CD4-positive, alpha-beta T cell (primary cell): ENCODE data around the gene EXPH5. TPM values are rescaled to one million over a fixed set of nuclear protein-coding genes. Genes with fewer than 3 reads are reported as not detected.
A peak's percentile ranks its signal among the peaks of the same experiment; 100 is the strongest.

Source experiments
- ATAC-seq: fragments of 200-7000 bp; cut with Tn5 transposase; one replicate; pipeline ENCODE4 v1.10.0; 2022; ENCODE audit warnings: mild to moderate bottlenecking; ENCODE audit not compliant: poor library complexity
- CTCF ChIA-PET: fragments of 350-600 bp; sonication (Branson Sonifier 250); formaldehyde crosslinking; loops from one replicate; lab custom pipeline; 2021; ENCODE audit warnings: antibody characterized with exemption, inconsistent platforms; lab: Charles Lee
- POLR2A ChIA-PET: fragments of 350-600 bp; sonication (Branson Sonifier 250); formaldehyde crosslinking; loops from one replicate; lab custom pipeline; 2021; ENCODE audit warnings: antibody characterized with exemption, inconsistent platforms; lab: Charles Lee
- DNase-seq, 14 experiments: peaks; one replicate each; pipeline ENCODE4 v3.0.0-alpha.2; 2013 to 2020; ENCODE audit warnings: mixed read lengths in 2 of 14
- H3K27ac ChIP-seq, 2 donors: one replicate each; pipeline versions ENCODE4 v1.5.1 to v1.7.0; 2013; ENCODE audit warnings: low read length in 2 of 2, low read depth in 1 of 2, mild to moderate bottlenecking in 1 of 2
- H3K27me3 ChIP-seq, 2 experiments: 1 replicate in 1 of 2; 2 replicates in 1 of 2; pipeline versions ENCODE4 v1.6.1 to v1.7.0; 2013; ENCODE audit warnings: low read length in 2 of 2, control low read depth in 1 of 2, mild to moderate bottlenecking in 1 of 2, moderate library complexity in 1 of 2; ENCODE audit not compliant: insufficient read depth in 2 of 2, control insufficient read depth in 1 of 2
- H3K36me3 ChIP-seq: one replicate; pipeline ENCODE4 v1.6.1; 2013; ENCODE audit warnings: low read length, control low read depth; ENCODE audit not compliant: insufficient read depth
- H3K4me1 ChIP-seq: one replicate; pipeline ENCODE4 v1.6.1; 2013; ENCODE audit warnings: low read length, control low read depth; ENCODE audit not compliant: insufficient read depth
- H3K4me3 ChIP-seq: one replicate; pipeline ENCODE4 v1.5.1; 2013; ENCODE audit warnings: mild to moderate bottlenecking, low read length, moderate library complexity
- H3K9me3 ChIP-seq, 2 experiments: 1 replicate in 1 of 2; 2 replicates in 1 of 2; pipeline versions ENCODE4 v1.6.1 to v1.7.0; 2013; ENCODE audit warnings: low read length in 2 of 2, mild to moderate bottlenecking in 2 of 2, control low read depth in 1 of 2, moderate library complexity in 1 of 2; ENCODE audit not compliant: control insufficient read depth in 1 of 2, insufficient read depth in 1 of 2
- H3K27ac Mint-ChIP-seq: one replicate; pipeline ENCODE4 v1.8.0; 2020; ENCODE audit warnings: mixed read lengths
- H3K27me3 Mint-ChIP-seq: one replicate; pipeline ENCODE4 v1.8.0; 2021; ENCODE audit warnings: mixed read lengths
- H3K36me3 Mint-ChIP-seq: one replicate; pipeline ENCODE4 v1.8.0; 2021; ENCODE audit warnings: low read depth, mixed read lengths
- H3K4me1 Mint-ChIP-seq: one replicate; pipeline ENCODE4 v1.8.0; 2021; ENCODE audit warnings: low read depth, mixed read lengths
- H3K4me3 Mint-ChIP-seq: one replicate; pipeline ENCODE4 v1.8.0; 2020; ENCODE audit warnings: mild to moderate bottlenecking, mixed read lengths
- H3K9me3 Mint-ChIP-seq: one replicate; pipeline ENCODE4 v1.8.0; 2020; ENCODE audit warnings: mixed read lengths
- intact Hi-C, 2 experiments: fragments of 100-400 bp; cut with DNase I in 1 of 2; cut with micrococcal nuclease in 1 of 2; formaldehyde crosslinking; loops; one replicate each; pipeline versions ENCODE4 v1.15.1 to v1.9.0; 2023 to 2025; cut with DNase I, micrococcal nuclease
- total RNA-seq, 174 experiments: library from RNA in 2 of 174; stranded (reverse) in 2 of 174; gene quantifications; one replicate each; pipeline ENCODE4 v1.2.3 and lab custom pipeline; 2021 to 2026
- TF ChIP-seq, protein P1 (sequence below): fragments of 200-600 bp; IDR thresholded peaks from one replicate; pipeline ENCODE4 v1.8.0; 2022; ENCODE audit warnings: antibody characterized with exemption, mild to moderate bottlenecking

The EXPH5 gene
- total RNA-seq, 2 experiments from 2014 or later, result 2.0 to 3.7 TPM

DNA sequence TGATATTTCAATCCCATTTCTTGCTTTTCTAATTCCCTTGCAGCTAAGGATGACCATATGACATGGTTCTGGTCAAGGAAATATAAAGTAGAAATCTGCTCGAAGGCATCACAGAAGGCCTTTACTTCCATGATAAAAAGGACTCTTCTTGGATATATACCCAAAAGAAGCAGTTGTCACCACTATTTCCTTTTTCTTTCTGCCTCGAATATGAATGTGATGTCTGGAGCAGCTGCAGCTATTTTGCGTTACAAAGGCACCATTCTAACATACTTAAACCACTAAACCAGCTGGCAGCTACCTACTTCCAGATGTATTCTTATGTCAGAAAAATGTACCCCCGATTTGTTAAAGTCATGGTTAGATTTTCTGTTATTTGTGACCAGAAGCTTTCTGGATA is 18.9 kb downstream of the EXPH5 start:
- TF ChIP-seq, protein P1, sequence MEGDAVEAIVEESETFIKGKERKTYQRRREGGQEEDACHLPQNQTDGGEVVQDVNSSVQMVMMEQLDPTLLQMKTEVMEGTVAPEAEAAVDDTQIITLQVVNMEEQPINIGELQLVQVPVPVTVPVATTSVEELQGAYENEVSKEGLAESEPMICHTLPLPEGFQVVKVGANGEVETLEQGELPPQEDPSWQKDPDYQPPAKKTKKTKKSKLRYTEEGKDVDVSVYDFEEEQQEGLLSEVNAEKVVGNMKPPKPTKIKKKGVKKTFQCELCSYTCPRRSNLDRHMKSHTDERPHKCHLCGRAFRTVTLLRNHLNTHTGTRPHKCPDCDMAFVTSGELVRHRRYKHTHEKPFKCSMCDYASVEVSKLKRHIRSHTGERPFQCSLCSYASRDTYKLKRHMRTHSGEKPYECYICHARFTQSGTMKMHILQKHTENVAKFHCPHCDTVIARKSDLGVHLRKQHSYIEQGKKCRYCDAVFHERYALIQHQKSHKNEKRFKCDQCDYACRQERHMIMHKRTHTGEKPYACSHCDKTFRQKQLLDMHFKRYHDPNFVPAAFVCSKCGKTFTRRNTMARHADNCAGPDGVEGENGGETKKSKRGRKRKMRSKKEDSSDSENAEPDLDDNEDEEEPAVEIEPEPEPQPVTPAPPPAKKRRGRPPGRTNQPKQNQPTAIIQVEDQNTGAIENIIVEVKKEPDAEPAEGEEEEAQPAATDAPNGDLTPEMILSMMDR, result no peak

GRCh38 chr11:108571001-108571400 is 22.6 kb downstream of the EXPH5 start:
- no peaks in the 10 kb centered on the region for H3K9me3 Mint-ChIP-seq
- ATAC-seq (no peak), DNase-seq (no peak)
- no peak overlapping the region for H3K4me3 ChIP-seq
- TF ChIP-seq, protein P1, result no peak
- no peak overlapping the region for H3K4me3 Mint-ChIP-seq
- ChIA-PET POLR2A (no interaction called here), CTCF (no interaction called here)
- intact Hi-C loops, result no loop called here
- no peaks in the 10 kb centered on the region for H3K9me3 ChIP-seq
- no peaks in the 10 kb centered on the region for H3K27me3 Mint-ChIP-seq
- peak overlapping the region; percentile 49 for H3K27ac Mint-ChIP-seq
- no peaks in the 10 kb centered on the region for H3K4me1 Mint-ChIP-seq
- no peaks in the 10 kb centered on the region for H3K36me3 Mint-ChIP-seq
- no peaks in the 10 kb centered on the region for H3K36me3 ChIP-seq
- no peak overlapping the region for H3K27ac ChIP-seq
- H3K4me1 ChIP-seq, result no peaks in the 10 kb centered on the region
- no peaks in the 10 kb centered on the region for H3K27me3 ChIP-seq

More for the DNA sequence above, 18.9 kb downstream of the EXPH5 start:
- ATAC-seq (no peak), DNase-seq (no peak)
- Mint-ChIP-seq H3K27me3 (no peaks in the 10 kb centered on the region), H3K27ac (no peak overlapping the region), H3K4me1 (no peaks in the 10 kb centered on the region), H3K9me3 (no peaks in the 10 kb centered on the region), H3K36me3 (no peaks in the 10 kb centered on the region), H3K4me3 (no peak overlapping the region)
- no peaks in the 10 kb centered on the region for H3K36me3 ChIP-seq
- no peak overlapping the region for H3K4me3 ChIP-seq
- H3K9me3 ChIP-seq, result no peaks in the 10 kb centered on the region
- CTCF ChIA-PET, result no interaction called here
- no peaks in the 10 kb centered on the region for H3K4me1 ChIP-seq
- POLR2A ChIA-PET, result no interaction called here
- H3K27me3 ChIP-seq, result no peaks in the 10 kb centered on the region
- H3K27ac ChIP-seq, result no peak overlapping the region
- intact Hi-C loops, result no loop called here

- no peaks in the 10 kb centered on the region for H3K27me3 ChIP-seq
- intact Hi-C loops, result no loop called here
- no peaks in the 10 kb centered on the region for H3K9me3 ChIP-seq
- CTCF ChIA-PET, result interaction anchor here (0.5 kb wide), 1 partner anchor 40 kb away, joined by 3 read pairs; no protein-coding TSS in a partner anchor
- no peaks in the 10 kb centered on the region for H3K4me1 ChIP-seq
- no peak overlapping the region for H3K4me3 ChIP-seq
- Mint-ChIP-seq H3K4me3 (no peak overlapping the region), H3K4me1 (no peaks in the 10 kb centered on the region), H3K36me3 (no peaks in the 10 kb centered on the region), H3K27me3 (no peaks in the 10 kb centered on the region), H3K27ac (no peak overlapping the region), H3K9me3 (no peaks in the 10 kb centered on the region)
- DNase-seq (no peak), ATAC-seq (no peak)
- H3K36me3 ChIP-seq, result no peaks in the 10 kb centered on the region
- TF ChIP-seq, protein P1, result no peak
- H3K27ac ChIP-seq, result no peak overlapping the region
- POLR2A ChIA-PET, result no interaction called here
Measured at GRCh38 chr11:108569896-108570295, 23.7 kb downstream of the EXPH5 start.
